Measurements from ENCODE around the gene SNX32. TPM values are rescaled to one million over a fixed set of nuclear protein-coding genes. Genes with fewer than 3 reads are reported as not detected.

SNX32 gene
- total and polyA plus RNA-seq, 2 of the 13 experiments (the other 11 are each of a cell fraction or from before 2014, with no cell fraction given) = 0.09 to 0.34 TPM

DNA sequence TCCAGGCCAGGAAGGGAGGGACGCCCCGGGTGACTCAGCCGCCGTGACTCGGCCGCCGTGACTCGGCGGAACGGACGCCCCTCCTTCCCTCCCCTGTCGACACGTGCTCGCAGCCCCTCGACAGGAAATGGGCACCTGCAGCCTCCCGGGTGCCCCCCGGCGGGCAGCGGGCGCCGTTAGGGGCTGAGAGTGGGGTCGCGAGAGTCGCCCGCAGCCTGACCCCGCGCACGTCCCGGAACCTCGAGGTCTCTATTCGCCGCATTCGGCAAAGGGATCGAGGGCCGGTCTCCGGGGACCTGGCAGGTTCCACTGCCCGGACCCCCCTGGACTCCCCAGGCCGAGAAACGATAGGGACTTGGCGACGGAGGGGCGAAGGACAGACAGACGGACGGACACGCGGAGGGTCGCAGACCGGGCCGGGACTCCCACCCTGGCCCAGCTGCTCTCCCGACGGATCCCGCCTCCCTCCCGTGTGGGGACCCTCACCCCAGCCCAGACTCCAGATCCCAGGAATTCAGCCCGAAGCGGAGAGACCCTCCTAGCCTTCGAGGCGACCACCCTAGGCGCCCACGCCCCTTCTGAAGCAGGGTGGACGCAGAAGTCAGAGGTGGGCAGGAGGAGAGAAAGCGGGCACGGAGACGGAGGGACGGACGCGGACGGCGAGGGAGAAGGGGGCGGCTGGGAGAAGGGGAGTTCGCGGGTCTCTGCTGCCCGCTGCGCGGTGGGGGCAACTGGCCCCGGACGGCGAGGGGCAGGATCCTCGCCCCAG, 65.8 kb downstream of the SNX32 start (continued):
- TF ChIP-seq, protein P1, sequence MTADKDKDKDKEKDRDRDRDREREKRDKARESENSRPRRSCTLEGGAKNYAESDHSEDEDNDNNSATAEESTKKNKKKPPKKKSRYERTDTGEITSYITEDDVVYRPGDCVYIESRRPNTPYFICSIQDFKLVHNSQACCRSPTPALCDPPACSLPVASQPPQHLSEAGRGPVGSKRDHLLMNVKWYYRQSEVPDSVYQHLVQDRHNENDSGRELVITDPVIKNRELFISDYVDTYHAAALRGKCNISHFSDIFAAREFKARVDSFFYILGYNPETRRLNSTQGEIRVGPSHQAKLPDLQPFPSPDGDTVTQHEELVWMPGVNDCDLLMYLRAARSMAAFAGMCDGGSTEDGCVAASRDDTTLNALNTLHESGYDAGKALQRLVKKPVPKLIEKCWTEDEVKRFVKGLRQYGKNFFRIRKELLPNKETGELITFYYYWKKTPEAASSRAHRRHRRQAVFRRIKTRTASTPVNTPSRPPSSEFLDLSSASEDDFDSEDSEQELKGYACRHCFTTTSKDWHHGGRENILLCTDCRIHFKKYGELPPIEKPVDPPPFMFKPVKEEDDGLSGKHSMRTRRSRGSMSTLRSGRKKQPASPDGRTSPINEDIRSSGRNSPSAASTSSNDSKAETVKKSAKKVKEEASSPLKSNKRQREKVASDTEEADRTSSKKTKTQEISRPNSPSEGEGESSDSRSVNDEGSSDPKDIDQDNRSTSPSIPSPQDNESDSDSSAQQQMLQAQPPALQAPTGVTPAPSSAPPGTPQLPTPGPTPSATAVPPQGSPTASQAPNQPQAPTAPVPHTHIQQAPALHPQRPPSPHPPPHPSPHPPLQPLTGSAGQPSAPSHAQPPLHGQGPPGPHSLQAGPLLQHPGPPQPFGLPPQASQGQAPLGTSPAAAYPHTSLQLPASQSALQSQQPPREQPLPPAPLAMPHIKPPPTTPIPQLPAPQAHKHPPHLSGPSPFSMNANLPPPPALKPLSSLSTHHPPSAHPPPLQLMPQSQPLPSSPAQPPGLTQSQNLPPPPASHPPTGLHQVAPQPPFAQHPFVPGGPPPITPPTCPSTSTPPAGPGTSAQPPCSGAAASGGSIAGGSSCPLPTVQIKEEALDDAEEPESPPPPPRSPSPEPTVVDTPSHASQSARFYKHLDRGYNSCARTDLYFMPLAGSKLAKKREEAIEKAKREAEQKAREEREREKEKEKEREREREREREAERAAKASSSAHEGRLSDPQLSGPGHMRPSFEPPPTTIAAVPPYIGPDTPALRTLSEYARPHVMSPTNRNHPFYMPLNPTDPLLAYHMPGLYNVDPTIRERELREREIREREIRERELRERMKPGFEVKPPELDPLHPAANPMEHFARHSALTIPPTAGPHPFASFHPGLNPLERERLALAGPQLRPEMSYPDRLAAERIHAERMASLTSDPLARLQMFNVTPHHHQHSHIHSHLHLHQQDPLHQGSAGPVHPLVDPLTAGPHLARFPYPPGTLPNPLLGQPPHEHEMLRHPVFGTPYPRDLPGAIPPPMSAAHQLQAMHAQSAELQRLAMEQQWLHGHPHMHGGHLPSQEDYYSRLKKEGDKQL (CRISPR knock-in tag; IDR thresholded peaks at IDR 0.05; ENCODE audit: low read depth) = no peak
- TF ChIP-seq, protein P2, sequence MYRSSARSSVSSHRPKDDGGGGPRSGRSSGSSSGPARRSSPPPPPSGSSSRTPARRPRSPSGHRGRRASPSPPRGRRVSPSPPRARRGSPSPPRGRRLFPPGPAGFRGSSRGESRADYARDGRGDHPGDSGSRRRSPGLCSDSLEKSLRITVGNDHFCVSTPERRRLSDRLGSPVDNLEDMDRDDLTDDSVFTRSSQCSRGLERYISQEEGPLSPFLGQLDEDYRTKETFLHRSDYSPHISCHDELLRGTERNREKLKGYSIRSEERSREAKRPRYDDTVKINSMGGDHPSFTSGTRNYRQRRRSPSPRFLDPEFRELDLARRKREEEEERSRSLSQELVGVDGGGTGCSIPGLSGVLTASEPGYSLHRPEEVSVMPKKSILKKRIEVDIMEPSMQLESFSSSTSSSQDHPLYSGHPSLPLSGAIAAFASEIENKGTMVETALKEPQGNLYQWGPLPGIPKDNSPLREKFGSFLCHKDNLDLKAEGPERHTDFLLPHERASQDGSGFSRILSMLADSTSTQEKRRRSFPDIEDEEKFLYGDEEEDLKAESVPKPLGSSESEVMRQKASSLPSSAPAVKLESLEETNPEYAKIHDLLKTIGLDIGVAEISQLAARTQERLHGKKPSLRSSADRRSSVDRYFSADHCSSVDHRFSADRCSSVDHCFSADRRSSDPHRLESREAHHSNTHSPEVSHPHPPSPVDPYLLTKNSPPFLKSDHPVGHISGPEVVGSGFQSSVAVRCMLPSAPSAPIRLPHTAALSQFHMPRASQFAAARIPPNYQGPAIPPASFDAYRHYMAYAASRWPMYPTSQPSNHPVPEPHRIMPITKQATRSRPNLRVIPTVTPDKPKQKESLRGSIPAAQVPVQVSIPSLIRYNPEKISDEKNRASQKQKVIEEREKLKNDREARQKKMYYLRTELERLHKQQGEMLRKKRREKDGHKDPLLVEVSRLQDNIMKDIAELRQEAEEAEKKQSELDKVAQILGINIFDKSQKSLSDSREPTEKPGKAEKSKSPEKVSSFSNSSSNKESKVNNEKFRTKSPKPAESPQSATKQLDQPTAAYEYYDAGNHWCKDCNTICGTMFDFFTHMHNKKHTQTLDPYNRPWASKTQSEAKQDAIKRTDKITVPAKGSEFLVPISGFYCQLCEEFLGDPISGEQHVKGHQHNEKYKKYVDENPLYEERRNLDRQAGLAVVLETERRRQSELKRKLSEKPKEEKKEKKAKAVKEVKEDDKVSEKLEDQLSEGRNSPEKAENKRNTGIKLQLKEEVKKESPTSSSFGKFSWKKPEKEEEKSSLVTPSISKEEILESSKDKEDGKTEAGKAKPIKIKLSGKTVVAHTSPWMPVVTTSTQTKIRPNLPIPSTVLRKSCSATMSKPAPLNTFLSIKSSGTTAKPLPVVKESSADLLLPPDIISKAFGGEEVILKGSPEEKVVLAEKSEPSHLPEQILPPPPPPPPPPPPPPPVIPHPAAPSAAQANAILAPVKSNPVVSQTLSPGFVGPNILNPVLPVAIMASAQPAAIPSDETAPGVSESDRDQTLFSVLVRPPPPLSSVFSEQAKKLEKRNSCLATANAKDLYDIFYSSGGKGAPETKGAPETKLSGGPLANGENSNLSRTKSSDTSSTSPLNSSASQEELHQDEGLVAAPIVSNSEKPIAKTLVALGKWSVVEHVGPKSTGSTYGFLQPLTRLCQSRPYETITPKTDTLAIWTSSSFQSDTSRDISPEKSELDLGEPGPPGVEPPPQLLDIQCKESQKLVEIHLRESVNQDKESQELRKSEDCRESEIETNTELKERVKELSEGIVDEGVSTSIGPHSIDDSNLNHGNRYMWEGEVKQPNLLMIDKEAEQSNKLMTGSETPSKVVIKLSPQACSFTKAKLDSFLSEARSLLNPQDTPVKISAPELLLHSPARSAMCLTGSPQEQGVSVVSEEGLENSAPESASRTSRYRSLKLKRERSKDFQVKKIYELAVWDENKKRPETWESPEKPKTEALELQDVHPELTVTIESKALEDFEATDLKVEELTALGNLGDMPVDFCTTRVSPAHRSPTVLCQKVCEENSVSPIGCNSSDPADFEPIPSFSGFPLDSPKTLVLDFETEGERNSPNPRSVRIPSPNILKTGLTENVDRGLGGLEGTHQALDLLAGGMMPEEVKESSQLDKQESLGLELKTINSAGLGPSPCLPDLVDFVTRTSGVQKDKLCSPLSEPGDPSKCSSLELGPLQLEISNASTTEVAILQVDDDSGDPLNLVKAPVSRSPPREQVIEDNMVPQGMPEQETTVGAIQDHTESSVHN (CRISPR knock-in tag; IDR thresholded peaks at IDR 0.05) = no peak
- peak; percentile 1 to 53; a peak in 1 of 4 replicates for TF ChIP-seq MAFK (conservative IDR thresholded peaks at IDR 0.05 in 1 of 2, IDR thresholded peaks at IDR 0.05 in 1 of 2; ENCODE audit: low read length in 2 of 2)
- no peak for TF ChIP-seq ZFP62 (CRISPR knock-in tag; IDR thresholded peaks at IDR 0.05)
- peak; percentile 70 for TF ChIP-seq MEF2D (CRISPR knock-in tag; IDR thresholded peaks at IDR 0.05)
- TF ChIP-seq, protein P3, sequence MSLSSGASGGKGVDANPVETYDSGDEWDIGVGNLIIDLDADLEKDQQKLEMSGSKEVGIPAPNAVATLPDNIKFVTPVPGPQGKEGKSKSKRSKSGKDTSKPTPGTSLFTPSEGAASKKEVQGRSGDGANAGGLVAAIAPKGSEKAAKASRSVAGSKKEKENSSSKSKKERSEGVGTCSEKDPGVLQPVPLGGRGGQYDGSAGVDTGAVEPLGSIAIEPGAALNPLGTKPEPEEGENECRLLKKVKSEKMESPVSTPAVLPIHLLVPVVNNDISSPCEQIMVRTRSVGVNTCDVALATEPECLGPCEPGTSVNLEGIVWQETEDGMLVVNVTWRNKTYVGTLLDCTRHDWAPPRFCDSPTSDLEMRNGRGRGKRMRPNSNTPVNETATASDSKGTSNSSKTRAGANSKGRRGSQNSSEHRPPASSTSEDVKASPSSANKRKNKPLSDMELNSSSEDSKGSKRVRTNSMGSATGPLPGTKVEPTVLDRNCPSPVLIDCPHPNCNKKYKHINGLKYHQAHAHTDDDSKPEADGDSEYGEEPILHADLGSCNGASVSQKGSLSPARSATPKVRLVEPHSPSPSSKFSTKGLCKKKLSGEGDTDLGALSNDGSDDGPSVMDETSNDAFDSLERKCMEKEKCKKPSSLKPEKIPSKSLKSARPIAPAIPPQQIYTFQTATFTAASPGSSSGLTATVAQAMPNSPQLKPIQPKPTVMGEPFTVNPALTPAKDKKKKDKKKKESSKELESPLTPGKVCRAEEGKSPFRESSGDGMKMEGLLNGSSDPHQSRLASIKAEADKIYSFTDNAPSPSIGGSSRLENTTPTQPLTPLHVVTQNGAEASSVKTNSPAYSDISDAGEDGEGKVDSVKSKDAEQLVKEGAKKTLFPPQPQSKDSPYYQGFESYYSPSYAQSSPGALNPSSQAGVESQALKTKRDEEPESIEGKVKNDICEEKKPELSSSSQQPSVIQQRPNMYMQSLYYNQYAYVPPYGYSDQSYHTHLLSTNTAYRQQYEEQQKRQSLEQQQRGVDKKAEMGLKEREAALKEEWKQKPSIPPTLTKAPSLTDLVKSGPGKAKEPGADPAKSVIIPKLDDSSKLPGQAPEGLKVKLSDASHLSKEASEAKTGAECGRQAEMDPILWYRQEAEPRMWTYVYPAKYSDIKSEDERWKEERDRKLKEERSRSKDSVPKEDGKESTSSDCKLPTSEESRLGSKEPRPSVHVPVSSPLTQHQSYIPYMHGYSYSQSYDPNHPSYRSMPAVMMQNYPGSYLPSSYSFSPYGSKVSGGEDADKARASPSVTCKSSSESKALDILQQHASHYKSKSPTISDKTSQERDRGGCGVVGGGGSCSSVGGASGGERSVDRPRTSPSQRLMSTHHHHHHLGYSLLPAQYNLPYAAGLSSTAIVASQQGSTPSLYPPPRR (CRISPR knock-in tag; IDR thresholded peaks at IDR 0.05; ENCODE audit: borderline replicate concordance) = no peak
- TF ChIP-seq ZSCAN29 (CRISPR knock-in tag; conservative IDR thresholded peaks at IDR 0.05) = no peak
- TF ChIP-seq RNF2 (conservative IDR thresholded peaks at IDR 0.05; ENCODE audit: low read depth) = peak; percentile 92
- no peak for TF ChIP-seq ZNF678 (CRISPR knock-in tag; IDR thresholded peaks at IDR 0.05)
- no peak for TF ChIP-seq TCF7L2 (IDR thresholded peaks at IDR 0.05; ENCODE audit: low read depth, low read length)
